ENCODE results near the gene ACVR2A. TPM values are rescaled to one million over a fixed set of nuclear protein-coding genes. Genes with fewer than 3 reads are reported as not detected.
A peak's percentile ranks its signal among the peaks of the same experiment; 100 is the strongest.

ACVR2A gene
- polyA plus RNA-seq, 1 donor (not counting 4 experiments of a cell fraction or from before 2014, with no cell fraction given), result 6.6 TPM

DNA sequence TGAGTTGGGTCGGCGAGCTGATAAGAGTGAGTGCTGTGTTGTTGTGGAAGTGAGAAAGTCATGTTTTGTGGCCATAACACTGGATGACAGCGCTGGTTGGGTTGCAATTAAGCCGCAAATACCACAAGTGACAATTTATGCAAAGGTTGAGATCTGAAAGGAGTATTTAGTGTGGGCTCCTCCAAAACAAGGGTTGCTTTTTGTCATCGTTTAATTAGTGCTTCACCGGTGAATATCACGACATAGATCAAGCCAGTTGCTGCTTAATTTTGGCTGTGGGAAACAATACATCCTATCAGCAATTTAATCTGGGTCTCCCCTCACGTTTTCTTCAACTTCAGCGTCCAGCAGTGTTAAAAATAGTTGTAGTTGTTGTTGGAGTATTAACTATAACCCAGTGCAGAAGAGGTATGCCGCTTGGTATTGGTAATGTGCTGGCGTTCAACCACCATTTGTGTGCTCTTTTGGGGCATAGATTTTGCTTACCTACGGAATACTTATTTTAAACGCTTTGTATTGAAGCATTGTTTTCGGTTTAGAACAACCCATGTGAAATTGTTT is 662 bp downstream of the ACVR2A start:
- H3K4me2 ChIP-seq (ENCODE audit: control insufficient read depth, extremely low read depth, insufficient read depth, low read depth, low read length), result peak overlapping the region; percentile 90
- peaks cover 47% of the 10 kb centered on the region for H3K79me2 ChIP-seq (ENCODE audit: control insufficient read depth, insufficient read depth, low read length)
- H3K9me3 ChIP-seq (ENCODE audit: control insufficient read depth, low read depth, low read length), result no peaks in the 10 kb centered on the region
- peak overlapping the region; percentile 56 for H2AFZ ChIP-seq (ENCODE audit: control insufficient read depth, low read length)
- H3K4me1 ChIP-seq (ENCODE audit: control insufficient read depth, extremely low read depth, insufficient read depth, low read length), result peaks cover 6% of the 10 kb centered on the region
- peak overlapping the region; percentile 58 for H3K27ac ChIP-seq (ENCODE audit: control insufficient read depth, insufficient read depth, low read length)
- no peaks in the 10 kb centered on the region for H3K36me3 ChIP-seq (ENCODE audit: control insufficient read depth in 2 of 2, extremely low read depth in 1 of 2, insufficient read depth in 2 of 2, low read length in 2 of 2)
- H3K9ac ChIP-seq (ENCODE audit: control insufficient read depth, extremely low read depth, insufficient read depth, low read length), result peak overlapping the region; percentile 90
- TF ChIP-seq CTCF (optimal IDR thresholded peaks at IDR 0.05 in 1 of 3, IDR thresholded peaks at IDR 0.05 in 1 of 3, conservative IDR thresholded peaks at IDR 0.05 in 1 of 3; ENCODE audit: extremely low read depth in 1 of 3, insufficient read depth in 2 of 3, low read length in 3 of 3) (no peak), EZH2 (IDR thresholded peaks at IDR 0.05; ENCODE audit: low read length) (no peak)
- no peaks in the 10 kb centered on the region for H3K27me3 ChIP-seq (ENCODE audit: control insufficient read depth, extremely low read depth, insufficient read depth, low read length)
- FAIRE-seq (peak; percentile 41), DNase-seq (ENCODE audit: low read depth, low spot score) (no peak)
- dilution Hi-C loops (cut with MboI; ENCODE audit: extremely low pct_ligation_motif_present, low sequenced_read_pairs), result no loop called here
- no peaks in the 10 kb centered on the region for H3K9me1 ChIP-seq (ENCODE audit: control insufficient read depth, extremely low read depth, insufficient read depth, low read length)
- H3K4me3 ChIP-seq (ENCODE audit: control insufficient read depth in 2 of 3, extremely low read depth in 1 of 3, insufficient read depth in 2 of 3, low read depth in 1 of 3, low read length in 3 of 3), result peak overlapping the region; percentile 85 to 90 (median 86)
- peaks cover 2% of the 10 kb centered on the region for H4K20me1 ChIP-seq (ENCODE audit: control insufficient read depth, extremely low read depth, insufficient read depth, low read length)

GRCh38 chr2:147846412-147847081 is 1.7 kb downstream of the ACVR2A start:
- peaks cover 2% of the 10 kb centered on the region for H4K20me1 ChIP-seq (ENCODE audit: control insufficient read depth, extremely low read depth, insufficient read depth, low read length)
- H3K36me3 ChIP-seq (ENCODE audit: control insufficient read depth in 2 of 2, extremely low read depth in 1 of 2, insufficient read depth in 2 of 2, low read length in 2 of 2), result no peaks in the 10 kb centered on the region
- peak overlapping the region; percentile 27 for H2AFZ ChIP-seq (ENCODE audit: control insufficient read depth, low read length)
- dilution Hi-C loops (cut with MboI; ENCODE audit: extremely low pct_ligation_motif_present, low sequenced_read_pairs), result no loop called here
- FAIRE-seq (peak; percentile 69), DNase-seq (ENCODE audit: low read depth, low spot score) (no peak)
- H3K27ac ChIP-seq (ENCODE audit: control insufficient read depth, insufficient read depth, low read length), result peak overlapping the region; percentile 29
- H3K27me3 ChIP-seq (ENCODE audit: control insufficient read depth, extremely low read depth, insufficient read depth, low read length), result no peaks in the 10 kb centered on the region
- H3K9ac ChIP-seq (ENCODE audit: control insufficient read depth, extremely low read depth, insufficient read depth, low read length), result peak overlapping the region; percentile 46
- H3K4me2 ChIP-seq (ENCODE audit: control insufficient read depth, extremely low read depth, insufficient read depth, low read depth, low read length), result peak overlapping the region; percentile 90
- peaks cover 57% of the 10 kb centered on the region for H3K79me2 ChIP-seq (ENCODE audit: control insufficient read depth, insufficient read depth, low read length)
- H3K9me3 ChIP-seq (ENCODE audit: control insufficient read depth, low read depth, low read length), result no peaks in the 10 kb centered on the region
- TF ChIP-seq EZH2 (IDR thresholded peaks at IDR 0.05; ENCODE audit: low read length) (no peak), CTCF (optimal IDR thresholded peaks at IDR 0.05 in 1 of 3, IDR thresholded peaks at IDR 0.05 in 1 of 3, conservative IDR thresholded peaks at IDR 0.05 in 1 of 3; ENCODE audit: extremely low read depth in 1 of 3, insufficient read depth in 2 of 3, low read length in 3 of 3) (no peak)
- H3K4me3 ChIP-seq (ENCODE audit: control insufficient read depth in 2 of 3, extremely low read depth in 1 of 3, insufficient read depth in 2 of 3, low read depth in 1 of 3, low read length in 3 of 3), result peak overlapping the region; percentile 85 to 90 (median 86)
- no peaks in the 10 kb centered on the region for H3K9me1 ChIP-seq (ENCODE audit: control insufficient read depth, extremely low read depth, insufficient read depth, low read length)
- H3K4me1 ChIP-seq (ENCODE audit: control insufficient read depth, extremely low read depth, insufficient read depth, low read length), result peaks cover 6% of the 10 kb centered on the region
